ENCODE measurements around the gene PDGFA. TPM values are rescaled to one million over a fixed set of nuclear protein-coding genes. Genes with fewer than 3 reads are reported as not detected.

The PDGFA gene
- total RNA-seq, 1 donor from 2014 or later, result 78.8 TPM

DNA sequence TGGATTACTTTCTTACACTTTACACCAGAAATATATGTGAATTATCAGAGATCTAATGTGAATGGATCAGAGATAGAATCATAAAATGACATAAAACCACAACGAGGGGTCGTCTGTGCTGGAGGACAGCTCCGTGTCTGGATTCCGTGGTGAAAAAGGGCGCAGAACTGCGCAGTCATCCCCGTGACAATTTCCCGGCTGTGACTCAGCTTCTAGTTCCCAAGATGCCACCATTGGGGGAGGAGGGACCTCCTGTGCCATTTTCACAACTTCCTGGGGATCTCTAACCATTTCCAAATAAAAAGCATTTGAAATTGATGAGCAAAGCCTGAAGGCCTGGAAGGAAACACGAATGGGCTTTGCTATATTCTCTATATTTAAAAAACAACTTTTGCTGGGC is 72.1 kb downstream of the PDGFA start:
- no peaks in the 10 kb centered on the region for H3K36me3 Mint-ChIP-seq
- no peak overlapping the region for H3K4me3 Mint-ChIP-seq
- H3K9me3 Mint-ChIP-seq, result no peaks in the 10 kb centered on the region
- H3K27me3 Mint-ChIP-seq (ENCODE audit: low read depth), result no peaks in the 10 kb centered on the region
- H3K4me1 Mint-ChIP-seq, result peaks cover 31% of the 10 kb centered on the region
- TF ChIP-seq, protein P1, sequence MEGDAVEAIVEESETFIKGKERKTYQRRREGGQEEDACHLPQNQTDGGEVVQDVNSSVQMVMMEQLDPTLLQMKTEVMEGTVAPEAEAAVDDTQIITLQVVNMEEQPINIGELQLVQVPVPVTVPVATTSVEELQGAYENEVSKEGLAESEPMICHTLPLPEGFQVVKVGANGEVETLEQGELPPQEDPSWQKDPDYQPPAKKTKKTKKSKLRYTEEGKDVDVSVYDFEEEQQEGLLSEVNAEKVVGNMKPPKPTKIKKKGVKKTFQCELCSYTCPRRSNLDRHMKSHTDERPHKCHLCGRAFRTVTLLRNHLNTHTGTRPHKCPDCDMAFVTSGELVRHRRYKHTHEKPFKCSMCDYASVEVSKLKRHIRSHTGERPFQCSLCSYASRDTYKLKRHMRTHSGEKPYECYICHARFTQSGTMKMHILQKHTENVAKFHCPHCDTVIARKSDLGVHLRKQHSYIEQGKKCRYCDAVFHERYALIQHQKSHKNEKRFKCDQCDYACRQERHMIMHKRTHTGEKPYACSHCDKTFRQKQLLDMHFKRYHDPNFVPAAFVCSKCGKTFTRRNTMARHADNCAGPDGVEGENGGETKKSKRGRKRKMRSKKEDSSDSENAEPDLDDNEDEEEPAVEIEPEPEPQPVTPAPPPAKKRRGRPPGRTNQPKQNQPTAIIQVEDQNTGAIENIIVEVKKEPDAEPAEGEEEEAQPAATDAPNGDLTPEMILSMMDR (IDR thresholded peaks at IDR 0.05; ENCODE audit: unreplicated experiment), result no peak
- no peak overlapping the region for H3K27ac Mint-ChIP-seq
- no peak for DNase-seq (ENCODE audit: low spot score in 2 of 2, unreplicated experiment in 2 of 2)

Other genes starting within 250 kb of the PDGFA start
- gene FOXL3, start 229.7 kb downstream of the PDGFA start, total RNA-seq, result not detected in 3 replicates
- 33.9 to 39.0 TPM (median 36.9 TPM) in 3 replicates for gene DNAAF5, start 206.9 kb upstream of the PDGFA start, total RNA-seq
- gene PRKAR1B, start 207.4 kb upstream of the PDGFA start, total RNA-seq, result 48.0 to 53.7 TPM (median 50.6 TPM) in 3 replicates

Data from mesothelial cell of epicardium (in vitro differentiated cells).